Stomach (tissue), 9 donors: Measurements from ENCODE around the gene CDK3. TPM values are rescaled to one million over a fixed set of nuclear protein-coding genes. Genes with fewer than 3 reads are reported as not detected.

Experiments
- DNase-seq, 2 donors: peaks; one replicate each; pipeline versions ENCODE4 v3.0.0 to v3.0.0-alpha.2; 2013 to 2019
- H3K27ac ChIP-seq, 5 donors: fragments of 200-600 bp in 4 of 5; sonication (generic) in 4 of 5; one replicate each; pipeline ENCODE4 v1.5.1; 2013 to 2019; ENCODE audit warnings: mild to moderate bottlenecking in 1 of 5, moderate library complexity in 1 of 5
- H3K27me3 ChIP-seq, 3 donors: fragments of 200-600 bp; sonication (generic); one replicate each; pipeline ENCODE4 v1.5.1; 2017 to 2019; ENCODE audit warnings: mixed run types in 1 of 3
- H3K36me3 ChIP-seq, 4 donors: fragments of 200-600 bp; sonication (generic); 1 replicate in 3 of 4; 2 replicates in 1 of 4; pipeline ENCODE4 v1.5.1; 2016 to 2019
- H3K4me1 ChIP-seq, 4 donors: fragments of 200-600 bp; sonication (generic); one replicate each; pipeline ENCODE4 v1.5.1; 2016 to 2019
- H3K4me3 ChIP-seq, 4 donors: fragments of 200-600 bp; sonication (generic) in 3 of 4; one replicate each; pipeline ENCODE4 v1.5.1; 2016 to 2019; ENCODE audit warnings: mild to moderate bottlenecking in 1 of 4
- H3K9me3 ChIP-seq, 4 donors: fragments of 200-600 bp; sonication (generic); one replicate each; pipeline ENCODE4 v1.5.1; 2016 to 2019
- CTCF ChIP-seq, 7 experiments: fragments of 450-650 bp in 4 of 7; fragments of 200-600 bp in 3 of 7; sonication (generic) in 3 of 7; IDR thresholded peaks; one replicate each; pipeline ENCODE4 v1.5.1; 2016 to 2019; ENCODE audit warnings: antibody characterized with exemption in 7 of 7, control low read depth in 2 of 7, mild to moderate bottlenecking in 1 of 7
- EP300 ChIP-seq: sonication (generic); formaldehyde crosslinking; IDR thresholded peaks from one replicate; pipeline ENCODE4 v1.6.1; 2017; ENCODE audit warnings: antibody characterized with exemption
- POLR2A ChIP-seq, 4 donors: fragments of 450-650 bp; IDR thresholded peaks; one replicate each; pipeline ENCODE4 v1.6.1; 2016; ENCODE audit warnings: antibody characterized with exemption in 4 of 4, control low read depth in 2 of 4, mild to moderate bottlenecking in 1 of 4, moderate library complexity in 1 of 4
- POLR2AphosphoS5 ChIP-seq, 3 donors: sonication (generic); formaldehyde crosslinking; IDR thresholded peaks; one replicate each; pipeline ENCODE4 v1.6.1; 2016; ENCODE audit warnings: antibody characterized with exemption in 3 of 3
- WGBS, 5 donors: extraction: QIAGEN DNeasy Blood & Tissue Kit in 3 of 5; methylation state at CpG; one replicate each; pipeline versions ENCODE4 v1.1.5 to v1.1.7; 2013 to 2018; 5-methylcytosine and 5-hydroxymethylcytosine counted together
- intact Hi-C: fragments of 100-400 bp; cut with DNase I; formaldehyde crosslinking; loops from one replicate; pipeline ENCODE4 v1.15.1; 2023; ENCODE audit warnings: low total_unique reads
- polyA plus RNA-seq, 3 donors: library from polyadenylated mRNA; stranded (reverse); fragments of 200-250 nt; gene quantifications; one replicate each; pipeline ENCODE4 v1.2.3, GENCODE V29; 2013
- total RNA-seq, 5 donors: library from RNA; depleted of rRNA; stranded (reverse); fragments of >200 nt; gene quantifications; one replicate each; pipeline versions ENCODE4 v1.1.0 to v1.2.3, GENCODE V29; 2014 to 2016
- donor health status: healthy with polysubstance abuse.
- donor health status: Bipolar disorder and iron deficiency.
- donor health status: healthy.

Gene CDK3
- total and polyA plus RNA-seq, 8 donors = 3.1 to 20.4 (median 8.2) TPM; not detected in 1

- Histone ChIP-seq H3K4me3 (no peak overlapping the region), H3K27ac (no peak overlapping the region), H3K4me1 (peaks cover 0 to 21% (median 10%) of the 10 kb centered on the region in 4 donors), H3K9me3 (no peaks in the 10 kb centered on the region), H3K27me3 (peaks cover 0 to 17% (median 0%) of the 10 kb centered on the region in 3 donors), H3K36me3 (peaks cover 0 to 21% (median 11%) of the 10 kb centered on the region in 4 donors)
- TF ChIP-seq POLR2AphosphoS5 (IDR thresholded peaks at IDR 0.05) (no peak), POLR2A (IDR thresholded peaks at IDR 0.05) (no peak), CTCF (IDR thresholded peaks at IDR 0.05) (no peak), EP300 (no peak)
- intact Hi-C loops = loop anchor here (10.0 kb wide), 1 partner anchor 272 kb away; no protein-coding TSS in a partner anchor
- 90 to 97% (median 92%) methylated on average over 23 to 28 of the region's 28 CpGs for WGBS, 5 donors
- no peak for DNase-seq
Measured at GRCh38 chr17:76022973-76023899, 22.6 kb downstream of the CDK3 start.

GRCh38 chr17:76023900-76024237 lies 23.2 kb downstream of the CDK3 start:
- peaks cover 0 to 15% (median 10%) of the 10 kb centered on the region in 4 donors for H3K36me3 ChIP-seq
- H3K4me3 ChIP-seq = no peak overlapping the region
- H3K27me3 ChIP-seq = peaks cover 0 to 17% (median 0%) of the 10 kb centered on the region in 3 donors
- peaks cover 0 to 21% (median 10%) of the 10 kb centered on the region in 4 donors for H3K4me1 ChIP-seq
- DNase-seq = no peak
- intact Hi-C loops = loop anchor here (10.0 kb wide), 1 partner anchor 271 kb away; no protein-coding TSS in a partner anchor
- WGBS, 5 donors = 87 to 97% (median 95%) methylated on average over 7 to 9 of the region's 9 CpGs
- no peak overlapping the region for H3K27ac ChIP-seq
- no peak for TF ChIP-seq POLR2A (IDR thresholded peaks at IDR 0.05)
- TF ChIP-seq POLR2AphosphoS5 (IDR thresholded peaks at IDR 0.05) = no peak
- no peak for TF ChIP-seq CTCF (IDR thresholded peaks at IDR 0.05)
- no peak for TF ChIP-seq EP300
- H3K9me3 ChIP-seq = no peaks in the 10 kb centered on the region

- H3K27ac ChIP-seq = no peak overlapping the region
- intact Hi-C loops = loop anchor here (10.0 kb wide), 1 partner anchor 270 kb away; no protein-coding TSS in a partner anchor
- no peak for TF ChIP-seq CTCF (IDR thresholded peaks at IDR 0.05)
- TF ChIP-seq POLR2A (IDR thresholded peaks at IDR 0.05) = no peak
- TF ChIP-seq POLR2AphosphoS5 (IDR thresholded peaks at IDR 0.05) = no peak
- no peak for TF ChIP-seq EP300
- H3K4me1 ChIP-seq = peaks cover 3 to 26% (median 14%) of the 10 kb centered on the region in 4 donors
- 75 to 85% (median 82%) methylated on average over 8 to 9 of the region's 9 CpGs for WGBS, 5 donors
- H3K9me3 ChIP-seq = no peaks in the 10 kb centered on the region
- H3K4me3 ChIP-seq = no peak overlapping the region
- no peak for DNase-seq
- H3K36me3 ChIP-seq = peaks cover 0 to 13% (median 10%) of the 10 kb centered on the region in 4 donors
- H3K27me3 ChIP-seq = peaks cover 0 to 17% (median 0%) of the 10 kb centered on the region in 3 donors
Measured at GRCh38 chr17:76024353-76024752, 23.7 kb downstream of the CDK3 start.

- Histone ChIP-seq H3K36me3 (peaks cover 0 to 13% (median 10%) of the 10 kb centered on the region in 4 donors), H3K4me1 (peaks cover 6 to 32% (median 18%) of the 10 kb centered on the region in 4 donors), H3K4me3 (no peak overlapping the region), H3K27ac (no peak overlapping the region), H3K9me3 (no peaks in the 10 kb centered on the region), H3K27me3 (peaks cover 0 to 17% (median 0%) of the 10 kb centered on the region in 3 donors)
- DNase-seq = no peak
- intact Hi-C loops = loop anchor here (10.0 kb wide), 1 partner anchor 270 kb away; no protein-coding TSS in a partner anchor
- WGBS, 5 donors = 78 to 92% (median 89%) methylated on average over 7 to 12 of the region's 12 CpGs
- no peak for TF ChIP-seq POLR2AphosphoS5 (IDR thresholded peaks at IDR 0.05)
- no peak for TF ChIP-seq CTCF (IDR thresholded peaks at IDR 0.05)
- no peak for TF ChIP-seq EP300
- no peak for TF ChIP-seq POLR2A (IDR thresholded peaks at IDR 0.05)
Measured at GRCh38 chr17:76025294-76025693, 24.6 kb downstream of the CDK3 start.
